Right lung (tissue), 5 donors: ENCODE results near the gene PCDHGC3. TPM values are rescaled to one million over a fixed set of nuclear protein-coding genes. Genes with fewer than 3 reads are reported as not detected.

Experiments
- DNase-seq, 2 donors: peaks; one replicate each; pipeline ENCODE4 v3.0.0-alpha.2; 2013
- polyA plus RNA-seq, 5 donors: library from polyadenylated mRNA; unstranded; fragments of 120-200 nt; gene quantifications; one replicate each; pipeline versions ENCODE4 v1.2.1 to v1.2.3, GENCODE V29; 2013; ENCODE audit warnings: inconsistent platforms in 1 of 5, low replicate concordance in 1 of 5; ENCODE audit not compliant: insufficient read length in 5 of 5, insufficient read depth in 1 of 5

PCDHGC3 gene
- polyA plus RNA-seq, 5 donors, result 102 to 151 (median 113) TPM

GRCh38 chr5:141484310-141484640, 8.5 kb downstream of the PCDHGC3 start:
- DNase-seq, result no peak

- no peak for DNase-seq
These were observed 9.0 kb downstream of the PCDHGC3 start, which contains the start of gene PCDHGC4 for GRCh38 chr5:141484641-141485311. TSS of gene PCDHGC4 (plus strand) at chr5:141485030. CDS start at chr5:141485174, 144 bp downstream.

- DNase-seq, result no peak
These were observed 9.7 kb downstream of the PCDHGC3 start for GRCh38 chr5:141485321-141486055.

- DNase-seq, result no peak
These were observed 10.3 kb downstream of the PCDHGC3 start for GRCh38 chr5:141486091-141486490.

- DNase-seq, result no peak
These were observed 11.4 kb downstream of the PCDHGC3 start for GRCh38 chr5:141487131-141487530.

GRCh38 chr5:141488591-141489561, 13.1 kb downstream of the PCDHGC3 start, which contains the start of gene PCDHGC5:
TSS of gene PCDHGC5 (plus strand) at chr5:141489081. CDS start at chr5:141489241, 160 bp downstream.
- no peak for DNase-seq

- DNase-seq, result no peak
These were observed 14.1 kb downstream of the PCDHGC3 start for GRCh38 chr5:141489841-141490240.

GRCh38 chr5:141490271-141490670, 14.5 kb downstream of the PCDHGC3 start:
- no peak for DNase-seq

GRCh38 chr5:141490771-141491170, 15.0 kb downstream of the PCDHGC3 start:
- no peak for DNase-seq

- DNase-seq, result no peak
These were observed 15.8 kb downstream of the PCDHGC3 start for GRCh38 chr5:141491323-141492167.

GRCh38 chr5:141492168-141492885, 16.6 kb downstream of the PCDHGC3 start:
- no peak for DNase-seq

GRCh38 chr5:141493500-141494422, 18.0 kb downstream of the PCDHGC3 start:
- DNase-seq, result no peak

GRCh38 chr5:141494761-141495452, 19.1 kb downstream of the PCDHGC3 start:
- no peak for DNase-seq

GRCh38 chr5:141495453-141495811, 19.7 kb downstream of the PCDHGC3 start:
- no peak for DNase-seq

GRCh38 chr5:141496038-141496437, 20.3 kb downstream of the PCDHGC3 start:
- DNase-seq, result no peak

- no peak for DNase-seq
These were observed 26.0 kb downstream of the PCDHGC3 start for GRCh38 chr5:141501761-141502160.

GRCh38 chr5:141503681-141504080, 27.9 kb downstream of the PCDHGC3 start:
- no peak for DNase-seq

GRCh38 chr5:141504216-141504615, 28.4 kb downstream of the PCDHGC3 start:
- no peak for DNase-seq
